Urothelium cell line (cell line): ENCODE data around the gene PRKN.
"Not testable (repeated sequence)": the region's sequence is repeated elsewhere in the genome, so short reads cannot be mapped to it uniquely, and the experiment has no call there.

Experiments
- DNase-seq: peaks from one replicate; pipeline ENCODE4 v3.0.0; 2011; ENCODE audit warnings: low spot score, mixed read lengths
- FAIRE-seq: peaks from 2 replicates; lab custom pipeline; 2011; peaks lifted over from hg19 to GRCh38; lab: Jason Lieb, UNC

PRKN gene

DNA sequence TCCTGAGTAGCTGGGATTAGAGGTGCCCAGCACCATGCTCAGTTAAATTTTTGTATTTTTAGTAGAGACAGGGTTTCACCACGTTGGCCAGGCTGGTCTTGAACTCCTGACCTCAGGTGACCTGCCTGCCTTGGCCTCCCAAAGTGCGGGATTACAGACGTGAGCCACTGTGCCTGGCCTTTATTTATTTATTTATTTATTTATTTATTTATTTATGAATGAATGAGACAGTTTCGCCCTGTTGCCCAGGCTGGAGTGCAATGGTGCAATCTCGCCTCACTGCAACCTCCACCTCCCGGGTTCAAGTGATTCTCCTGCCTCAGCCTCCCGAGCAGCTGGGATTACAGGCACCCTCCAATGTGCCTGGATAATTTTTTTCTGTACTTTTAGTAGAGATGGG is 48.7 kb downstream of the PRKN start:
- FAIRE-seq, result not testable (repeated sequence)

DNA sequence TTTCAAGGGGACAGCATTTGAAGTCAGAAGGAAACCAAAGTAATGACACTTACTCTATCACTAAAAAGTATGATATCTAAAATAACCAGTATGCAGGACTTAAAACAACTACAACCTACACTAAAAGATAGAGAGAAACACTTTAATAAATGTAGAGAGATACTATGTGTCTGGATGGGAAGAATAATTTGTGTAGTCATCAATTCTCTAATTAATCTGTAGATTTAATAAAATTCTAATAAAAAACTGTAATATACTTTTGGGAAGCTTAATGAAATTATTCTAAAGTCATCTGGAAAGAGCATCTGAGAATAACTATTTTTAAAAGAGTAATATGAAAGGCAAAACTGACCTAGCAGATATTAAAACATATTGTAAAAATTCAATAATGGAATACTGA is 52.1 kb downstream of the PRKN start:
- FAIRE-seq (no peak), DNase-seq (no peak)

More for the DNA sequence above, 48.7 kb downstream of the PRKN start:
- not testable (repeated sequence) for DNase-seq

DNA sequence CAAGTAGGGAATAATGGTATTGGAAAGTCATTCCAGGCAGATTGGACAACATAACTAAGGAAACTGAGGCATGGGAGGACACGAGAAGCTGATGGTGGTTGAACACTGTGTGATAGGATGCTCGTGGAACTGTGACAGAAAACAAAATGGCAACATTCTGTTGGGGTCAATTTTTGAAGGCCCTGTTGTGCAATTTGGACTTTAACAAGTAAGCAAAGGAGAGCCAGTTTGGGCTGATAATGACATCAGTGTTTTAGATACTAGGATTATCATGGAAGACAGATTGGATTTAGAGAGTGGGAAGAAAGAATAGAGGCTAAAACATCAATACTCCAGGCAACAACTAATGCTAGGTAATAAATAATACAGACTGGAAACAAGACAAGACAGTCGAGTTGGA is 53.1 kb downstream of the PRKN start:
- no peak for FAIRE-seq
- DNase-seq, result no peak

DNA sequence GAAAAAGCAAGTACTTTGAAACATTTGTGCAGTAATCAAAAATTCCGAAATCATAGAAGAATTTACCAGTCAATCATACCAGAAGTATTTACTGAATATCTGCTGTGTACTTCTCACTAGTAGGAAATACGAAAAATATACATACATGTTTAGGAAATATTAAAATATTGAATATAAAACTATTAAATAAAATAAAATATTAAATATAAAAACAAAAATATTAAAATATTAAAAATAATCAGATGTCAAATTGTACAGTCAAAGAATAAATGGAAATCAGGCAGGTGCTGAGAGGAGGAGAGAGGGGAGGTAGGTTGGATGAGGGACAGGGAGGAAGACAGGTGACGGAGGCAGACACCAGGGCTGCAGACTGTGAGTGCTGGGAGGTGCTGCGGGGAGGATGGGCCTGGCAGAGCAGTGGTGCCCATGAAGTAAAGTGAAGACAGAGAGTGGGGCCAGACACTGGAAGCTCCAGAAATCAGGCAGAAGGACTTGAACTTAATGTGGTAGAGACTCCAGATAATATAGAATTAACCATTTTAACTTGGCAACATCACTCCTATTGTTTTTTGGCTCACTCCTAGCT is 55.9 kb downstream of the PRKN start:
- DNase-seq, result no peak
- FAIRE-seq, result no peak

DNA sequence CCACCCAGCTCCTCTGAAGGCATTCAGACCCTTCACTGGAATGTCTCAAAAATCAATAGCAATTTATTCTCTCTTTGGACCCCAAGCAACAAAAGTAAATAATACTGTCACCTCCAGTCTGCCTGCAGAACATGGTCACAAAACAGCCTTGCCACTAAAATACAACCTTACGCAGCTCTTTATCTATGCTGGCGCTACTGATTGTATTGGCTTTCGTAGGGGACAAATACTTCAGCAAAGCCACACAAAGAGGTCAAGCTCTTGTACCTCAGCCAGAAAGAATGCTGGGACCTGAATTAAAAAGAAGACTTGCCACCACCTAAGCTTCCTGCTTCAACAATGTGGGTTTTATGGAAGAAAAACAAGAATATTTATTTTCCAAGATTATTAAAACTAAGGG is 57.2 kb downstream of the PRKN start:
- FAIRE-seq (no peak), DNase-seq (no peak)

DNA sequence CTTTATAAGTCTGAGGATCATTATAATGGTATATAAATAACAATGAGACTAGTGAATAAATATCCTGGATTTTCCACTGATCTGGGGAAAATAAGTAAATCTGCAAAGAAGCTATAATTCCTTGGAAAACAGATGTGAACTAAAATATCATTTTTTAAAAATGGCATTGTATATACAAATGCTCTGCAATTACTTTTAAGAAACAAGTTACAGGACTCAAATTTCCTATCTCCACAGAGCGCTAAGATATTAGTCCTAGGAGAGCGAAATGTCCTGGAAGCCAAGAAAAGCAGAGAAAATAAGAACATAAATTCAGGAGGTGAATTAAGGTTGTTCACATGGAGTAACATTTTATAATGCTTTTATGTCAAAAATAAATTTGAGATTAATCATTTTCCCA is 61.3 kb downstream of the PRKN start:
- FAIRE-seq (no peak), DNase-seq (no peak)

DNA sequence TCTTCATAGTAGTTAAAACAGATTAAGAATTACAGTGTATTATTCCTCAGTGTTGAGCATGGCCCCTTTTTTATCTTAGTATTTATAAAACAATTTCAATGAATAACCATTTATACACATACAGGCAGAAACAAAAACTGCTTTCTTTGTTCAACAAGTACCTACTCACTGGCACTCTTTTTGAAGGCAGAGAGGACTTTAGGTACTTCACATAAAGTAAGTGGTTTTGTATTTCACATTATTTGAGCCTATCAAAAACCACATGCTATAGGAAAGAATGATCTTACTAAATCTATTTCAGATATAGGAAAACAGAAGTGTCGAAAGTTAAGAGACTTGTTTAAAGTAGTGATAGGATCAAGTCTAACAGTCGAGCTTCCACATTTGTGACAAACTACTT is 73.8 kb downstream of the PRKN start:
- FAIRE-seq, result no peak

DNA sequence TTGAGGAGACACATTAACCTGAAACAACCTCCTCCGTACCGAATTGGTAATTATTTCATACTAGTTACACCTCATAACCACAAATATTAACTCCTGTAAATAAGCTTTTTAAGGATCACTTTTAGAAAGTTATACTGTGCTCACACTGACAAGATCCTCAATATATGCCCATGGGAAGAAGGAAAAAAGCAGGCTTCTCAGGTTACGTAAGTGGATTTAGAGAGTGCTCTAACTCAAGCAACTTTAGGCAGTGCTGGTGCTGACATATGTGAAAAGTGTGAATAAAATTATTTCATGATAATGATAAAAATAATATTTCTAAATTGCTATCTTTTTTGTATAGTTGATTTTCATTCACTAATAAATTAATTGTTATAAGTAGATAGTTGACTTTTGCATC is 76.1 kb downstream of the PRKN start:
- FAIRE-seq (no peak), DNase-seq (no peak)

More for the DNA sequence above, 73.8 kb downstream of the PRKN start:
- no peak for DNase-seq

DNA sequence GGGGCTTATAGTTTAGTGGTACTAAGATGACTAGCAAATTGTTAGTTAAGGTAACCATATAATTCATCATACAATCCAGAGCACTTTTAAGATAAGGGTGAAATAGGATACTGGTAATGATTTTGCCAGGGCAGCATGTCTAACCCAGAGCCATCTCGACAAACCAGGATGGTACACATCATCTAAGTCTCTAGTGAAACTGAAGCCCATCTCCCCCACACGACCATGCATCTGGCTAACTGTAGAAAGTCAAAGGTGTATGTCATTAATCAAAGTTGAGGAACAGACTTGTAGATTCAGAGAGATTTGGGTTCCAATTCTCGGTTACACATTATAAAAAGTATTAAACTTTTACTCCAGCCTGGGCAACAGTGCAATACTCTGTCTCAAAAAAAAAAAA is 78.3 kb downstream of the PRKN start:
- FAIRE-seq (no peak), DNase-seq (no peak)

DNA sequence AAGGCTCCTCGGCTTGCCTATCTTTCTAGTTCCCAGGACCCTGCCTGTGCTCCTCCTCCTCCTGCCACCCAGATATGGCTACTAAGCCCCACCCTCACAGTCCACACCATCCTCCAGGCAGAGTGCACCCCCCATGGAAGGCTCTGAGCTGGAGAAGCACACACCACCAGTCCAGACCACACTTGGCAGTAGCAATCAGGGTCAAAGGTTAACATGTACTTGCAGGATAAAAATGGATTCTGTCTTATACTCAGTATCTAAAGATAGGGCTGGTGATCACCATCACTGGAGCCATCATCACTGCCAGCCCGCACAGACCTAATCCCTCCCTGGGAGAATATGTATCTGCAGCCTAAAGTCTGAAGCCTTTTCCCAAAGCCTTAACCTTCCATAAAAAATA is 83.4 kb downstream of the PRKN start:
- no peak for FAIRE-seq

DNA sequence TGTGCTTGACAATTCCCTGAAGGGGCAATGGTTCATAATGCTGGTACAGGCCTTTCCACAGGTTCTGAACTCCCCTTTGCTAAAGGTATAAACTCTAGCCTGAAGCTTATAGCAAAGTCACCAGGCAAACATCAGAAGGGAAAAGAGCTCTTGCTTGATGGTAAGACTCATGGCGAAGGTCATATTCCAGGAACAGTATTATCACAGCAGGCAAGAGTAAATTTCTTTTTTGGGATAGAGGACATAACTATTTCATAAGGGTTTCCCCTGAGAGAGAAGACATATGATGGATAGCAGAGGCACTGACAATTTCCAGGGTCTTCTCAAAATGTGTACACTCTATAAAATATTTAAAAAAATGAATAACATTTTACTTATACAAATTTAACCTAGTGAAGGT is 86.8 kb downstream of the PRKN start:
- FAIRE-seq, result no peak
- DNase-seq, result no peak

More for the DNA sequence above, 83.4 kb downstream of the PRKN start:
- no peak for DNase-seq

DNA sequence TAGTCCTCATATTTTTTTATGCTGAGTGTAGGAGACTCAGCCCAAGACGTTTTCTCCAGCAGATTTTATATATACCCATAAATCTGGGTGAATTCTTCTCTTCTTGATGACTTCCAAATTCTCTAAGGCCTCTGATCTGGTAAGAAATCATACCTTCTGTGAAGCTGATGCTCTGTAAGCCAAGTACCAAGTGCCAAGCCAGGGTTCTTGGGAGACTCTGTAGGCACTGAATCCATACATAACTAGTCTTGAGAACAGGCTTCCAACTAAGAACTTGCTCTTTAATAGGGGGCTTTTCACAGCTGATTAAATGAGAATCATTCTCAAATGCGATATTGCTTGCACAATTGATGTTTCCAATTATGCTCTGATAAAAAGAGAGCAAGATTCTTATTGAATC is 87.6 kb downstream of the PRKN start:
- no peak for FAIRE-seq

DNA sequence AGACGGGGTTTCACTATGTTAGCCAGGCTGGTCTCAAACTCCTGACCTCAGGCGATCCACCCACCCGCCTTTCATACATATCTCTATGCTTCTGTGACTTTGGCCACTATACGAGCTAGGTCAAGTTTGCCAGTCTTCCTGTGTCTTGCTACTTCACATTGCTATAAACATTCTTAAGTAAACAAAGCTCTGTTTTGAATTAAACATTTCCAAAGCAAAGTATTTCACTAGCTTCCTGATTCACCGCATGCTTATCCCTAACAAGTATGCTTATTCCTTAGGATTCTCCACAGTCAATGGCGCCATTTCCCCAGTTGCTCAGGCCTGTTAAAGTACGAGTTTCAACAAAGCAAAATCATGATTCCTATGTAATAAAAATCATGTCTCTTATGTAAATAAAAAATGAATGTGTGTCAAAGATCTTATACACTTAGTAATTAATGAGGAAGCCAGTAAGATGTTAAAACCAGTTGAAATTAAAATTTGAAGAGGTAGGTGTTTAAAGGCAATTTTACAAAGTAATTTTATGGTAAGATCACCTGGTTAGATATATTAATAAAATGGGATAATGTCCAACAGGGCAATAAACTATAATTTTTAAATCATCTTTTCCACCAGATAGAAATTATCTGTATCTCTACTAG is 88.5 kb downstream of the PRKN start:
- no peak for FAIRE-seq
- no peak for DNase-seq

More for the DNA sequence above, 87.6 kb downstream of the PRKN start:
- DNase-seq, result no peak

DNA sequence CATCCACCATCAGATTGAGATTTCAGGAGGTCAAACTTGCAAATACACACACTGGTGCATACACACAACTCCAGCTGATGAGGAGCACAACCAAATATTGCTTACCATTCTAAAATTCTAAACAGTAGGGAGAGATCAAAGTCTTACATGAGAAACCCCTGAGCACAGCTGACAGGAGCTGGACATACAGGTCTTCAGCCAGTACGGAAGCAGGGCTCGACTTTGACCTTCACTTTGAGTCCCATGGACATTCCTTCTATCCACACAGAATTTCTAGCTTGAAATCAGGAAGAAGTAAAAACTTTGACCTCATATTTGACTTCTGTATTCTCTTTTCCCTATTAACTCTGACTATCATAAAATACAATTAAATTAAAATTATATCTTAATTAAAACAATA is 90.2 kb downstream of the PRKN start:
- no peak for FAIRE-seq
- DNase-seq, result no peak

DNA sequence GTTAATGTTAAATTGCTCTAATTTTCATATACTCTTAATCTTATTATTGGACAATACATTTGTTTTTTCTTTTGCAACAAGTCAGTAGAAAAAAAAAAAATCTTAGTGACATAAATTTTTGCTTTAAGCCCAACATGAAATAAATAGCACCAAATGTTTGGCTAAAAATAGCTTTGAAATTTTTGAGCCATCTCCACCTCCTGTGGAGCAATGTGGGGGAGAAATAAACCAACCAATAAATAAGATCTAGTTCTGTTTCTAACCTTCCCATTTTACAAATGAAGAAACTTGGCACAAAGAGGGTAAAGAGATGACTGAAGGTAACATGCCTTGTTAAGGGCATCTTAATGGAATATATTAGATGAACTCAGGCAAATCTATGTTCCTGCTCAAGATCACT is 91.4 kb downstream of the PRKN start:
- FAIRE-seq (no peak), DNase-seq (no peak)

DNA sequence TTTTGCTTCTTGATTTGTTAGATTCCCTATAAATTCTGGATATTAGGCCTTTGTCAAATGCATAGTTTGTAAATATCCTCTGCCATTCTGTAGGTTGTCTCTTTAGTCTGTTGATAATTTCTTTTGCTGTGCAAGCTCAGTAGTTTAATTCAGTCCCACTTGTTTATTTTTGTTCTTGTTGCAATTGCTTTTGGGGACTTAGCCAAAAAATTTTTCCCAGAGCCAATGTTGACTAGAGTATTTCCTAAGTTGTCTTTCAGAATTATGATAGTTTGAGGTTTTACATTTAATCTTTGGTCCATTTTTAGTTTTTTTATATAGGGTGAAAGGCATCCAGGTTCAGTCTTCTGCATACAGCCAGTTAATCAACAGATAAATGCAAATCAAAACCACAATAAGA is 96.0 kb downstream of the PRKN start:
- DNase-seq (no peak), FAIRE-seq (no peak)

DNA sequence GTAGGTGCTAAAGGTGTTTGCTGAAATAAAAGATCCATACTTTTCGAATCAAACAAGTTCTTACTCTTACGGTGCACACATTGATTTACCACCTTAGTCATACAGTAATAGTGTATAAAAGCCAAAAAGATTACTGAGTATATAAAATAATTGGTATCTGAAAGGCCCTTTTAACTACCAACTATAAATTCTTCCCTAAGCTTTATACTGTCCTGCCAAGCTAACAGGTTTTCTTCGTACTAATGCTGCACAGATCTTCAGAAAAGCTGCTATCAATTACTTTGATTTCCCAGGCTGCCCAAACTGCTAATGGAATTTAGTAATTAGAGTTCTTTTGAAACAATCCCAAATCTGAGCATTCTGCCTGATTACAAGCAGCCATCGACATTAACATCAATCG is 97.5 kb downstream of the PRKN start:
- DNase-seq (no peak), FAIRE-seq (no peak)

DNA sequence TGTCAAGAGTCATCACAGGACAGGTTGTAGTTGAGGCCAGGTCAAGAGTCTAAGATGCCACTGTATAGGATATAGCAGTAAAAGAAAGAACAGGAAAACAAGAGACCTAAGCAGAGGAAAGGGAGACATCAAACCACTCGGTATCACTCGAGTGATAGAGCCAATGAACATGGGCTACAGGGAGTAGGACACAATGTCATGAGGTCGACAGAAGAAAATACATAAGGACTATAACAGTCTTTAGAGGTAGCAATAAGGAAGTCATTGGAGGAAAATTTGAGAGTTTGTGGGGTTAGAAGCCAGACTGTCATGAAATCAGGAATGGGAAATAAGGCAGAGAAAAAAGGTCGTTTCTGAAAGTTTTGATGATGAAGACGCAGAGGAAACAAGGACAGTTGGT is 99.7 kb downstream of the PRKN start:
- FAIRE-seq, result no peak
- DNase-seq, result no peak

DNA sequence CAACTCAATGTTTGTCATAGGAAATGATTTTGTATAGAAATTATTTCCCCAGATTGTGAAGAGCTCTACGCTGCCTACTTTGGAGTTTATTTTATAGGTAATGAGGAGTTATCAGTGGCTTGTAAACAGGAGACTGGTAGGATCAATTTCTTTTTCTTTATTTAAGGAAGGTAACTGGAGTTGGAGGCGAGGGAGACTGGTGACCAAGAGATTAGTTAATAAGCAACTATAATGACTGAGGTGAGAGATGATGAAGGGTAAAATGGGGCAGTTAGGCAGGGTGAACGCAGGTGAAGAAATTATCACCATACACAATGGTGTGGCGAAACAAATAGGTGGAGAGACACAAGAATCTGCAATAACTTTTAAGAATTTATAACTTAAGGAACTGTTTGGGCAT is 100.2 kb downstream of the PRKN start:
- DNase-seq, result no peak
- FAIRE-seq, result no peak

DNA sequence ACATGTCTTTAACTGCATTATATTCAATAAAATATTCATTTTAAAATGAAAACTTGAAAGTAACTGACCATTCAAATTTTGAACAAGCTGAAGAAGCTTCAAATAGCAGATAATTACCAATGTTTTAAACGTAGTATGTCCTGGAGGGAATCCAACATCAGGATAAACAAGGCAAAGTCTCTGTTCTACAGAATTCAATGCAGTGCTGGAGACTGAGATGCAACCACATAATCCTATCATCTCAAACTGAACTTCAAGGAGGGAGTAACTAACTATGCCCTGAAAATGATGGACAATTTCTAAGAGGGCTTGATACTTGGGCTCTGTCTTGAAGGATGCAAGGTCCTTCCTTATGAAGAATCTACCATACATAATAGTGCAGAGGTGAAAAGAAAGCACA is 100.7 kb downstream of the PRKN start:
- DNase-seq (no peak), FAIRE-seq (no peak)

DNA sequence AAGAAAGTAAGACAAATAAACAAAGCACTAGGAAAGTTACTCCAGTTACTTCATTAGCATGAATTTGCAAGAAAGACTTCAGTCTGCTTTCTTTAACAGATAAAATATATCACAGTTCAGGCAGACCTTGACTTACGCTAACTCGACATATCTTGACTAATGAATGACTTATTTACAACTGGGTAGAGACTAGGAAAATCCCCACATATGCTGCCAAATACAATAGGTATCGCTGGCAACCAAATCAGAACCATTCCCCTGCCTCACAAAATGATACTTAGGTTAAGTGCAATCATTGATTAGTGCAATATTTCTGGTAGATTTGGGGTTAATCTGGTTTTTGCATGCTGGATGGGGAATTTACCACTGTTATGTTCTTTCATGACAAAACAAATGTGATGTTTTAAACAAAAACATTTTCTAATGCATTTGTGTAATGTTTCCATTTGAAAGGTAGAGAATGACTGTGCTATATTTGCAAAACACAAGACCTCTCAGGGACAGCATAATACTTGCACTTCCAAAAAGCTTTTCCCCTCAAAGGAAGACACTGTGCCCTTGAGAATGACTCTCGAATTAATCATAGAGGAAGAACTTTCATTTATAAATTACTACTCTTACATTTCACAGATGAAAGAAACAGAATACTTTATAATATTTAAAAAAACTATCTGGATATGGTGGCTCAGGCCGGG is 101.6 kb downstream of the PRKN start:
- FAIRE-seq (no peak), DNase-seq (no peak)

DNA sequence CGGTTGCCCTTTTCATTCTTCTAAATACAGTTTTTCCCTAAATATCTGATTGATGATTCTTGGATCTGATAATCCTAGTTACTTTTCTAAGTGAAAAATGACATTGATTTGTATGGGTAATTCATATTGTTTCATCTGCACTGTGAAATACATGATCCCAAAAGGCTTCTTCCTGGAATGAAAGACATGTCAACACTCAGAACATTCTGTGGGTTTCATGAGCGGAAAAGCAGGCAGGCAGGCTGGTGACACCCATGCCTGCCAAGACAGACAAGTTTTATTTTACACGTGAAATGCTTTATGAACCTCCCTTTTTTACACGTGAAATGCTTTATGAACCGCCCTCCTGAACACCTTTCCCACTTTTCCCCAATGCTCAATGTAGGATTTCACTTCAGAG is 105.0 kb downstream of the PRKN start:
- FAIRE-seq (no peak), DNase-seq (no peak)
